ENCODE measurements around the gene CYP19A1. TPM values are rescaled to one million over a fixed set of nuclear protein-coding genes. Genes with fewer than 3 reads are reported as not detected.

Gene CYP19A1
- total RNA-seq, 1 experiment from 2014 or later = not detected

DNA sequence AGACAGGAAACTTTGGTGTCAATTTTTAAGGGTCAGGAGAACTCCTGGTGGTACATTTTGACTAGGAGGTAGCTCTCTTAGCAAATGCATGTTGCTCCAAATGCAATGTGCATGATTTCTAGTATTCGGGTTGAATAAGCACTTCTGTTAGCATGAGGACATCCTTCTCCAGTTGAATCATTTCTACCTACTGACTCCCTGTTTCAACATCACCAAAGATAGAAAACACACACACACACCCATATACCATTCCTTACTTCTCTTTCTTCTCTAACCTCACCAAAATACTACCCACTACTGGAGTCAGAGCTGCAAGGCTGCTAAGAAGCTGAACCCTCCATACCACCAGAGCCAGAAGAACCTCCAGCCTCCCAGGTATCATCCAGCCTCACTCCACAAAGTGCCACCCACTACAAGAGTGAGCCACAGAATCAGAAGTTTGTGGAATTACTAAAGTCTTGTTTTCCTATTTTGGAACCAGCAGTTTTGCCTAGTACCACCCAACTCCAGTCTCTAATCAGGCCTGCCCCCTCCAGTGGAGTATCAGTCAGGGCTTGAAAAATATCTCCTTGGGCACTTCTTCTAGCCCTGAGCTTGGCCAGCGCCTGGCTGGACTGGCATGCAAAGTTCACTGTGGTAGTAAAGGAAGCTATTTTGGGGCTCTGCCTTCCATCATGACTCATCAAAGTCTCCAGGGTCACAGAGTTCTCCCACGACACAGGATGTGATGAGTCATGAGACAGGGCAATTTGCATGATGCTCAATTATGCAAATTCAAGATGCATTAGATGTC, 110.3 kb downstream of the CYP19A1 start:
- ChIA-PET RAD21 (ENCODE audit: low non-redundant PET in 1 of 2, low total read pairs in 2 of 2, uncharacterized antibody in 2 of 2, unreplicated experiment in 2 of 2) (interaction anchor here in 1 of 2 experiments (0.5 kb wide), 1 partner anchor 122 kb away, joined by 3 read pairs; no protein-coding TSS in a partner anchor), POLR2A (no interaction called here), CTCF (interaction anchor here (1.0 to 2.0 kb wide), 5 partner anchors 10 to 155 kb away, joined by 3 to 4 read pairs (median 3); no protein-coding TSS in a partner anchor)
- no TSS peak for BruUV-seq (replicated peaks)
- Histone ChIP-seq H2AFZ (ENCODE audit: low read depth, low read length, poor library complexity, severe bottlenecking) (no peak overlapping the region), H3K4me1 (ENCODE audit: control insufficient read depth in 1 of 2, insufficient read depth in 2 of 2, low read length in 2 of 2) (peaks cover 20 to 40% of the 10 kb centered on the region in 2 experiments), H3K79me2 (ENCODE audit: insufficient read depth, low read length) (no peaks in the 10 kb centered on the region), H3K27me3 (ENCODE audit: insufficient read depth, low read length) (no peaks in the 10 kb centered on the region), H3K9ac (ENCODE audit: low read length) (peak overlapping the region; percentile 21; the same call in 1 of the 2 replicates), H3K9me3 (ENCODE audit: control insufficient read depth in 1 of 2, insufficient read depth in 1 of 2, low read depth in 1 of 2, low read length in 2 of 2) (no peaks in the 10 kb centered on the region), H3K4me2 (ENCODE audit: low read length) (peak overlapping the region; percentile 80), H3K9me2 (ENCODE audit: insufficient read depth) (no peaks in the 10 kb centered on the region), H3K27ac (ENCODE audit: low read depth, low read length) (peak overlapping the region; percentile 54; the same call in 1 of the 2 replicates), H3K4me3 (replicated peaks in 1 of 2; ENCODE audit: low read depth in 1 of 2, low read length in 2 of 2) (peak overlapping the region in 1 of 2 experiments; percentile 44; a peak in 2 of 4 replicates), H3K36me3 (ENCODE audit: control insufficient read depth in 1 of 2, insufficient read depth in 2 of 2, low read length in 2 of 2) (no peaks in the 10 kb centered on the region), H4K20me1 (ENCODE audit: insufficient read depth) (no peaks in the 10 kb centered on the region)
- ATAC-seq (peak; percentile 80), DNase-seq (ENCODE audit: low read depth, low spot score) (peak; percentile 54)
- intact Hi-C loops (cut with micrococcal nuclease) = loop anchor here (5.0 kb wide), 1 partner anchor 154 kb away; no protein-coding TSS in a partner anchor
- TF ChIP-seq EZH2phosphoT487 (IDR thresholded peaks at IDR 0.05; ENCODE audit: borderline replicate concordance) (no peak), POLR2A (IDR thresholded peaks at IDR 0.05; ENCODE audit: borderline replicate concordance, extremely low read depth, insufficient read depth, insufficient read length) (no peak), SRF (IDR thresholded peaks at IDR 0.05; ENCODE audit: low read depth) (peak; percentile 30; the same call in 1 of the 2 replicates), FOSL1 (IDR thresholded peaks at IDR 0.05; ENCODE audit: low read depth) (peak; percentile 85), EZH2 (IDR thresholded peaks at IDR 0.05) (no peak), EGR1 (IDR thresholded peaks at IDR 0.05; ENCODE audit: low read depth) (no peak), SP1 (IDR thresholded peaks at IDR 0.05; ENCODE audit: low read depth) (peak; percentile 50; the same call in 1 of the 2 replicates), SIN3A (IDR thresholded peaks at IDR 0.05; ENCODE audit: low read depth) (no peak), CBX3 (IDR thresholded peaks at IDR 0.05; ENCODE audit: low read depth) (0 out of 2 replicates have a peak, but pooled peaks have one; percentile 12), ZFX (IDR thresholded peaks at IDR 0.05) (no peak), CEBPB (IDR thresholded peaks at IDR 0.05; ENCODE audit: low read depth) (no peak), YY1 (IDR thresholded peaks at IDR 0.05; ENCODE audit: extremely low read depth, insufficient replicate concordance, low read depth, low read length) (no peak), POLR2AphosphoS5 (IDR thresholded peaks at IDR 0.05; ENCODE audit: low read depth, low read length) (no peak), RAD21 (IDR thresholded peaks at IDR 0.05; ENCODE audit: low read depth) (no peak), TCF7L2 (IDR thresholded peaks at IDR 0.05; ENCODE audit: borderline replicate concordance, extremely low read depth, insufficient read depth, insufficient read length) (no peak)
- TF ChIP-seq, protein P1, sequence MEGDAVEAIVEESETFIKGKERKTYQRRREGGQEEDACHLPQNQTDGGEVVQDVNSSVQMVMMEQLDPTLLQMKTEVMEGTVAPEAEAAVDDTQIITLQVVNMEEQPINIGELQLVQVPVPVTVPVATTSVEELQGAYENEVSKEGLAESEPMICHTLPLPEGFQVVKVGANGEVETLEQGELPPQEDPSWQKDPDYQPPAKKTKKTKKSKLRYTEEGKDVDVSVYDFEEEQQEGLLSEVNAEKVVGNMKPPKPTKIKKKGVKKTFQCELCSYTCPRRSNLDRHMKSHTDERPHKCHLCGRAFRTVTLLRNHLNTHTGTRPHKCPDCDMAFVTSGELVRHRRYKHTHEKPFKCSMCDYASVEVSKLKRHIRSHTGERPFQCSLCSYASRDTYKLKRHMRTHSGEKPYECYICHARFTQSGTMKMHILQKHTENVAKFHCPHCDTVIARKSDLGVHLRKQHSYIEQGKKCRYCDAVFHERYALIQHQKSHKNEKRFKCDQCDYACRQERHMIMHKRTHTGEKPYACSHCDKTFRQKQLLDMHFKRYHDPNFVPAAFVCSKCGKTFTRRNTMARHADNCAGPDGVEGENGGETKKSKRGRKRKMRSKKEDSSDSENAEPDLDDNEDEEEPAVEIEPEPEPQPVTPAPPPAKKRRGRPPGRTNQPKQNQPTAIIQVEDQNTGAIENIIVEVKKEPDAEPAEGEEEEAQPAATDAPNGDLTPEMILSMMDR (IDR thresholded peaks at IDR 0.05 in 2 of 3, conservative IDR thresholded peaks at IDR 0.05 in 1 of 3; ENCODE audit: borderline replicate concordance in 1 of 3, insufficient read depth in 1 of 3, low read depth in 2 of 3, low read length in 2 of 3) = no peak
- TF ChIP-seq, protein P2, sequence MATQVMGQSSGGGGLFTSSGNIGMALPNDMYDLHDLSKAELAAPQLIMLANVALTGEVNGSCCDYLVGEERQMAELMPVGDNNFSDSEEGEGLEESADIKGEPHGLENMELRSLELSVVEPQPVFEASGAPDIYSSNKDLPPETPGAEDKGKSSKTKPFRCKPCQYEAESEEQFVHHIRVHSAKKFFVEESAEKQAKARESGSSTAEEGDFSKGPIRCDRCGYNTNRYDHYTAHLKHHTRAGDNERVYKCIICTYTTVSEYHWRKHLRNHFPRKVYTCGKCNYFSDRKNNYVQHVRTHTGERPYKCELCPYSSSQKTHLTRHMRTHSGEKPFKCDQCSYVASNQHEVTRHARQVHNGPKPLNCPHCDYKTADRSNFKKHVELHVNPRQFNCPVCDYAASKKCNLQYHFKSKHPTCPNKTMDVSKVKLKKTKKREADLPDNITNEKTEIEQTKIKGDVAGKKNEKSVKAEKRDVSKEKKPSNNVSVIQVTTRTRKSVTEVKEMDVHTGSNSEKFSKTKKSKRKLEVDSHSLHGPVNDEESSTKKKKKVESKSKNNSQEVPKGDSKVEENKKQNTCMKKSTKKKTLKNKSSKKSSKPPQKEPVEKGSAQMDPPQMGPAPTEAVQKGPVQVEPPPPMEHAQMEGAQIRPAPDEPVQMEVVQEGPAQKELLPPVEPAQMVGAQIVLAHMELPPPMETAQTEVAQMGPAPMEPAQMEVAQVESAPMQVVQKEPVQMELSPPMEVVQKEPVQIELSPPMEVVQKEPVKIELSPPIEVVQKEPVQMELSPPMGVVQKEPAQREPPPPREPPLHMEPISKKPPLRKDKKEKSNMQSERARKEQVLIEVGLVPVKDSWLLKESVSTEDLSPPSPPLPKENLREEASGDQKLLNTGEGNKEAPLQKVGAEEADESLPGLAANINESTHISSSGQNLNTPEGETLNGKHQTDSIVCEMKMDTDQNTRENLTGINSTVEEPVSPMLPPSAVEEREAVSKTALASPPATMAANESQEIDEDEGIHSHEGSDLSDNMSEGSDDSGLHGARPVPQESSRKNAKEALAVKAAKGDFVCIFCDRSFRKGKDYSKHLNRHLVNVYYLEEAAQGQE (IDR thresholded peaks at IDR 0.05; ENCODE audit: low read depth) = no peak
- TF ChIP-seq, protein P3, sequence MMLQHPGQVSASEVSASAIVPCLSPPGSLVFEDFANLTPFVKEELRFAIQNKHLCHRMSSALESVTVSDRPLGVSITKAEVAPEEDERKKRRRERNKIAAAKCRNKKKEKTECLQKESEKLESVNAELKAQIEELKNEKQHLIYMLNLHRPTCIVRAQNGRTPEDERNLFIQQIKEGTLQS (IDR thresholded peaks at IDR 0.05) = no peak
- TF ChIP-seq, protein P4, sequence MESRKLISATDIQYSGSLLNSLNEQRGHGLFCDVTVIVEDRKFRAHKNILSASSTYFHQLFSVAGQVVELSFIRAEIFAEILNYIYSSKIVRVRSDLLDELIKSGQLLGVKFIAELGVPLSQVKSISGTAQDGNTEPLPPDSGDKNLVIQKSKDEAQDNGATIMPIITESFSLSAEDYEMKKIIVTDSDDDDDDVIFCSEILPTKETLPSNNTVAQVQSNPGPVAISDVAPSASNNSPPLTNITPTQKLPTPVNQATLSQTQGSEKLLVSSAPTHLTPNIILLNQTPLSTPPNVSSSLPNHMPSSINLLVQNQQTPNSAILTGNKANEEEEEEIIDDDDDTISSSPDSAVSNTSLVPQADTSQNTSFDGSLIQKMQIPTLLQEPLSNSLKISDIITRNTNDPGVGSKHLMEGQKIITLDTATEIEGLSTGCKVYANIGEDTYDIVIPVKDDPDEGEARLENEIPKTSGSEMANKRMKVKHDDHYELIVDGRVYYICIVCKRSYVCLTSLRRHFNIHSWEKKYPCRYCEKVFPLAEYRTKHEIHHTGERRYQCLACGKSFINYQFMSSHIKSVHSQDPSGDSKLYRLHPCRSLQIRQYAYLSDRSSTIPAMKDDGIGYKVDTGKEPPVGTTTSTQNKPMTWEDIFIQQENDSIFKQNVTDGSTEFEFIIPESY (IDR thresholded peaks at IDR 0.05; ENCODE audit: extremely low read depth, insufficient replicate concordance, low read length) = no peak
